Trophoblast cell (in vitro differentiated cells and primary cell): ENCODE data around the gene INTS1.

Experiments used
- DNase-seq, 2 donors: peaks; one replicate each; pipeline ENCODE4 v3.0.0-alpha.2; 2016
- H2AFZ ChIP-seq: 2 replicates; pipeline ENCODE4 v1.6.1; 2013; ENCODE audit warnings: low read length, moderate library complexity, mild to moderate bottlenecking; ENCODE audit not compliant: insufficient read depth, poor library complexity
- H2AK5ac ChIP-seq: 2 replicates; pipeline ENCODE4 v1.6.1; 2013; ENCODE audit warnings: mild to moderate bottlenecking, low read length
- H2BK120ac ChIP-seq: 2 replicates; pipeline ENCODE4 v1.6.1; 2013; ENCODE audit warnings: low read length, mild to moderate bottlenecking, moderate library complexity; ENCODE audit not compliant: insufficient read depth, poor library complexity
- H2BK12ac ChIP-seq: 2 replicates; pipeline ENCODE4 v1.6.1; 2013; ENCODE audit warnings: mild to moderate bottlenecking, low read length, moderate library complexity
- H2BK5ac ChIP-seq: 2 replicates; pipeline ENCODE4 v1.6.1; 2013; ENCODE audit warnings: low read length, low read depth, moderate library complexity, mild to moderate bottlenecking; ENCODE audit not compliant: poor library complexity
- H3K14ac ChIP-seq: 2 replicates; pipeline ENCODE4 v1.6.1; 2013; ENCODE audit warnings: mild to moderate bottlenecking, low read length
- H3K18ac ChIP-seq: 2 replicates; pipeline ENCODE4 v1.6.1; 2013; ENCODE audit warnings: mild to moderate bottlenecking, low read length
- H3K23ac ChIP-seq: 2 replicates; pipeline ENCODE4 v1.6.1; 2013; ENCODE audit warnings: low read length
- H3K27ac ChIP-seq: 2 replicates; pipeline ENCODE4 v1.5.1; 2013; ENCODE audit warnings: low read depth, mild to moderate bottlenecking, inconsistent platforms, low read length, moderate library complexity
- H3K27me3 ChIP-seq: 2 replicates; pipeline ENCODE4 v1.6.1; 2013; ENCODE audit warnings: inconsistent platforms, mild to moderate bottlenecking, low read length, moderate library complexity; ENCODE audit not compliant: insufficient read depth
- H3K36me3 ChIP-seq, 2 experiments: 1 replicate in 1 of 2; 2 replicates in 1 of 2; pipeline ENCODE4 v1.6.1; 2013; ENCODE audit warnings: low read length in 2 of 2, mild to moderate bottlenecking in 2 of 2, moderate library complexity in 1 of 2; ENCODE audit not compliant: insufficient read depth in 2 of 2, control insufficient read depth in 1 of 2
- H3K4ac ChIP-seq: 2 replicates; pipeline ENCODE4 v1.6.1; 2013; ENCODE audit warnings: low read depth, mild to moderate bottlenecking, low read length, moderate library complexity
- H3K4me1 ChIP-seq, 2 experiments: 1 replicate in 1 of 2; 2 replicates in 1 of 2; pipeline ENCODE4 v1.6.1; 2013; ENCODE audit warnings: low read length in 2 of 2, mild to moderate bottlenecking in 2 of 2, moderate library complexity in 1 of 2; ENCODE audit not compliant: insufficient read depth in 2 of 2, control insufficient read depth in 1 of 2
- H3K4me2 ChIP-seq: 2 replicates; pipeline ENCODE4 v1.6.1; 2013; ENCODE audit warnings: inconsistent platforms, mild to moderate bottlenecking, low read length, moderate library complexity
- H3K4me3 ChIP-seq: 2 replicates; pipeline ENCODE4 v1.5.1; 2013; ENCODE audit warnings: mild to moderate bottlenecking, low read depth, low read length, inconsistent platforms
- H3K79me1 ChIP-seq: one replicate; pipeline ENCODE4 v1.6.1; 2013; ENCODE audit warnings: low read length
- H3K79me2 ChIP-seq: 2 replicates; pipeline ENCODE4 v1.6.1; 2013; ENCODE audit warnings: low read length, mild to moderate bottlenecking; ENCODE audit not compliant: control insufficient read depth, insufficient read depth, poor library complexity
- H3K9ac ChIP-seq: 2 replicates; pipeline ENCODE4 v1.6.1; 2013; ENCODE audit warnings: mild to moderate bottlenecking, low read length
- H3K9me3 ChIP-seq: 2 replicates; pipeline ENCODE4 v1.6.1; 2013; ENCODE audit warnings: low read depth, mild to moderate bottlenecking, control low read depth, inconsistent platforms, low read length; ENCODE audit not compliant: insufficient read depth
- H4K12ac ChIP-seq: 2 replicates; pipeline ENCODE4 v1.6.1; 2013; ENCODE audit warnings: low read depth, mild to moderate bottlenecking, low read length, moderate library complexity
- H4K8ac ChIP-seq: 2 replicates; pipeline ENCODE4 v1.6.1; 2013; ENCODE audit warnings: low read depth, mild to moderate bottlenecking, low read length, moderate library complexity
- H4K91ac ChIP-seq: one replicate; pipeline ENCODE4 v1.6.1; 2013; ENCODE audit warnings: low read depth, mild to moderate bottlenecking, low read length, moderate library complexity
- WGBS: extraction: QIAGEN DNeasy Blood & Tissue Kit; methylation state at CpG from one replicate; pipeline ENCODE4 v1.1.7; 2013; ENCODE audit warnings: missing lambda C conversion rate; ENCODE audit not compliant: insufficient read length, insufficient coverage; ENCODE audit errors: extremely low coverage; 5-methylcytosine and 5-hydroxymethylcytosine counted together

The INTS1 gene

GRCh38 chr7:1550005-1550845, 46.0 kb upstream of the INTS1 start:
- no peak overlapping the region for H2BK120ac ChIP-seq
- no peak overlapping the region for H3K4ac ChIP-seq
- peaks cover 8% of the 10 kb centered on the region for H3K79me2 ChIP-seq
- H3K18ac ChIP-seq = no peak overlapping the region
- H2BK5ac ChIP-seq = no peak overlapping the region
- H3K4me3 ChIP-seq = no peak overlapping the region
- H3K4me2 ChIP-seq = no peak overlapping the region
- no peak overlapping the region for H2AFZ ChIP-seq
- no peak overlapping the region for H2AK5ac ChIP-seq
- H3K4me1 ChIP-seq = peaks cover 11 to 14% of the 10 kb centered on the region in 2 experiments
- H2BK12ac ChIP-seq = no peak overlapping the region
- no peaks in the 10 kb centered on the region for H3K27me3 ChIP-seq
- H3K9me3 ChIP-seq = no peaks in the 10 kb centered on the region
- H3K79me1 ChIP-seq = peaks cover 12% of the 10 kb centered on the region
- no peak overlapping the region for H3K27ac ChIP-seq
- H4K8ac ChIP-seq = no peak overlapping the region
- WGBS = no CpG with 5 or more reads among the region's 42 CpGs
- H3K23ac ChIP-seq = no peak overlapping the region
- H3K36me3 ChIP-seq = peaks cover 17 to 29% of the 10 kb centered on the region in 2 experiments
- DNase-seq = no peak
- no peak overlapping the region for H4K91ac ChIP-seq
- H3K14ac ChIP-seq = no peak overlapping the region
- H4K12ac ChIP-seq = no peak overlapping the region
- H3K9ac ChIP-seq = no peak overlapping the region

GRCh38 chr7:1549357-1550004, 45.3 kb upstream of the INTS1 start:
- Histone ChIP-seq H3K4me3 (no peak overlapping the region), H3K14ac (no peak overlapping the region), H3K9me3 (no peaks in the 10 kb centered on the region), H2AFZ (no peak overlapping the region), H3K18ac (no peak overlapping the region), H2BK5ac (no peak overlapping the region), H3K4me1 (peaks cover 3 to 7% of the 10 kb centered on the region in 2 experiments), H4K12ac (no peak overlapping the region), H3K4ac (no peak overlapping the region), H3K36me3 (peaks cover 19 to 29% of the 10 kb centered on the region in 2 experiments), H3K4me2 (no peak overlapping the region), H3K27ac (no peak overlapping the region), H3K79me1 (peaks cover 5% of the 10 kb centered on the region), H4K91ac (no peak overlapping the region), H2BK120ac (no peak overlapping the region), H2BK12ac (no peak overlapping the region), H2AK5ac (no peak overlapping the region), H3K27me3 (no peaks in the 10 kb centered on the region), H4K8ac (no peak overlapping the region), H3K23ac (no peak overlapping the region), H3K79me2 (peaks cover 1% of the 10 kb centered on the region), H3K9ac (no peak overlapping the region)
- DNase-seq = no peak
- WGBS = no CpG with 5 or more reads among the region's 27 CpGs

GRCh38 chr7:1548944-1549343, 44.8 kb upstream of the INTS1 start:
- H3K4me1 ChIP-seq = peaks cover 4 to 5% of the 10 kb centered on the region in 2 experiments

GRCh38 chr7:1548438-1548831, 44.2 kb upstream of the INTS1 start:
- H2BK5ac ChIP-seq = no peak overlapping the region
- no peak overlapping the region for H3K23ac ChIP-seq
- no peak overlapping the region for H3K4me2 ChIP-seq
- no peaks in the 10 kb centered on the region for H3K27me3 ChIP-seq
- H4K8ac ChIP-seq = no peak overlapping the region
- no CpG with 5 or more reads among the region's 17 CpGs for WGBS
- no peak overlapping the region for H3K4ac ChIP-seq
- H2BK120ac ChIP-seq = no peak overlapping the region
- H2AK5ac ChIP-seq = no peak overlapping the region
- H3K18ac ChIP-seq = no peak overlapping the region
- H2AFZ ChIP-seq = no peak overlapping the region
- H3K79me2 ChIP-seq = no peaks in the 10 kb centered on the region
- peaks cover 26 to 36% of the 10 kb centered on the region in 2 experiments for H3K36me3 ChIP-seq
- no peaks in the 10 kb centered on the region for H3K79me1 ChIP-seq
- H4K12ac ChIP-seq = no peak overlapping the region
- H2BK12ac ChIP-seq = no peak overlapping the region
- H3K4me3 ChIP-seq = no peak overlapping the region
- peaks cover 2 to 7% of the 10 kb centered on the region in 2 experiments for H3K4me1 ChIP-seq
- no peak for DNase-seq
- no peaks in the 10 kb centered on the region for H3K9me3 ChIP-seq
- no peak overlapping the region for H3K27ac ChIP-seq
- H3K14ac ChIP-seq = no peak overlapping the region
- H4K91ac ChIP-seq = no peak overlapping the region
- no peak overlapping the region for H3K9ac ChIP-seq

More at GRCh38 chr7:1548944-1549343, 44.8 kb upstream of the INTS1 start:
- H3K9ac ChIP-seq = no peak overlapping the region
- H3K23ac ChIP-seq = no peak overlapping the region
- WGBS = no CpG with 5 or more reads among the region's 14 CpGs
- no peak overlapping the region for H3K14ac ChIP-seq
- H4K91ac ChIP-seq = no peak overlapping the region
- H3K27ac ChIP-seq = no peak overlapping the region
- peaks cover 23 to 34% of the 10 kb centered on the region in 2 experiments for H3K36me3 ChIP-seq
- H2BK5ac ChIP-seq = no peak overlapping the region
- DNase-seq = no peak
- no peaks in the 10 kb centered on the region for H3K79me2 ChIP-seq
- no peaks in the 10 kb centered on the region for H3K9me3 ChIP-seq
- H3K4ac ChIP-seq = no peak overlapping the region
- no peak overlapping the region for H2BK12ac ChIP-seq
- H3K79me1 ChIP-seq = no peaks in the 10 kb centered on the region
- H3K4me3 ChIP-seq = no peak overlapping the region
- H3K18ac ChIP-seq = no peak overlapping the region
- no peak overlapping the region for H2AFZ ChIP-seq
- no peak overlapping the region for H4K12ac ChIP-seq
- no peak overlapping the region for H3K4me2 ChIP-seq
- H3K27me3 ChIP-seq = no peaks in the 10 kb centered on the region
- no peak overlapping the region for H2BK120ac ChIP-seq
- no peak overlapping the region for H4K8ac ChIP-seq
- no peak overlapping the region for H2AK5ac ChIP-seq
